Measurements from ENCODE around the gene OR2T35. TPM values are rescaled to one million over a fixed set of nuclear protein-coding genes. Genes with fewer than 3 reads are reported as not detected.
A peak's percentile ranks its signal among the peaks of the same experiment; 100 is the strongest.
"Not testable (repeated sequence)": the region's sequence is repeated elsewhere in the genome, so short reads cannot be mapped to it uniquely, and the experiment has no call there.

Gene OR2T35, protein sequence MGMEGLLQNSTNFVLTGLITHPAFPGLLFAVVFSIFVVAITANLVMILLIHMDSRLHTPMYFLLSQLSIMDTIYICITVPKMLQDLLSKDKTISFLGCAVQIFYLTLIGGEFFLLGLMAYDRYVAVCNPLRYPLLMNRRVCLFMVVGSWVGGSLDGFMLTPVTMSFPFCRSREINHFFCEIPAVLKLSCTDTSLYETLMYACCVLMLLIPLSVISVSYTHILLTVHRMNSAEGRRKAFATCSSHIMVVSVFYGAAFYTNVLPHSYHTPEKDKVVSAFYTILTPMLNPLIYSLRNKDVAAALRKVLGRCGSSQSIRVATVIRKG
- not detected for total RNA-seq

- 100% methylated on average over 1 of the region's 3 CpGs for WGBS
- not testable (repeated sequence) for H3K27me3 ChIP-seq (replicated peaks; ENCODE audit: insufficient read depth); H3K4me3 ChIP-seq
Observed at GRCh38 chr1:248645178-248645577, at the start of gene OR2T35. Gene OR2T35, minus strand, starts transcription at chr1:248645278. Its CDS starts 6,020 bp downstream, at chr1:248639258.

DNA sequence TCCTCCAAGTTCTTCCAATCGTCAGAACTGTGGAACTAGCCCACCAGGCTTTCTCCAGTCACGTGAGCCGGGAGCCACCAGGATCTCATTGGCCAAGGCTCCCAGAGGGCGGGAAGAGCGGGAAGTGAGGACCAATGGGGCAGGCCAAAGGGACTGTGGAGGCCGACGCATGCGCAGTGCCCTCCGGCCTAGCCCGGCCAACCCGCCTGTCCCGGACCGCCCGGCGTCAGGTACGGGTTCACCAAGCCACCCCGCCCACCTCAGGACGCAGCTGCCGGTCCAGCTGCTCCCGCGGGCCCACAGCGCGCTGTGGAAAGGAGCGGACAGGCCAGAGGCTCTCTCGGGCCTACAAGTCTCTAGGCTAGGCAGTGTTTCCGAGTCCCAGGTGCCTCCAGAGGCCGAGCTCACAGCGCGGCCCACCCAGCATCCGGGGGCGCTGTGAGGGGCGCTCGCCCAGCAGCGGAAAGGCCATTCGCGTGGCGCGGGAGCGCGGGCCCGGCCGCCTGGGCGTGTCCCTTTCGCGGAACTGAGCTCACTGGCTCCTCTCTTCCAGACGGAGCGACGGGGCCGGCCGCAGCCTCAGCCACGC, 46.6 kb upstream of the OR2T35 start:
- no peak for DNase-seq (ENCODE audit: low spot score)
- no peak for TF ChIP-seq POLR2A (IDR thresholded peaks at IDR 0.05)
- no peak for TF ChIP-seq POLR2AphosphoS5 (IDR thresholded peaks at IDR 0.05)
- TF ChIP-seq CTCF (IDR thresholded peaks at IDR 0.05) = no peak
- intact Hi-C loops (cut with DNase I) = loop anchor here (5.0 kb wide), 1 partner anchor 64 kb away; no protein-coding TSS in a partner anchor
- 78% methylated on average over 46 of the region's 51 CpGs for WGBS
- Histone ChIP-seq H3K36me3 (no peaks in the 10 kb centered on the region), H3K27me3 (replicated peaks; ENCODE audit: insufficient read depth) (no peaks in the 10 kb centered on the region), H3K9me3 (no peaks in the 10 kb centered on the region), H3K4me1 (replicated peaks) (no peaks in the 10 kb centered on the region), H3K27ac (no peak overlapping the region), H3K4me3 (no peak overlapping the region)

More at GRCh38 chr1:248645178-248645577, at the start of gene OR2T35:
- H3K4me1 ChIP-seq (replicated peaks); H3K9me3 ChIP-seq; DNase-seq (ENCODE audit: low spot score); H3K27ac ChIP-seq; intact Hi-C loops (cut with DNase I); H3K36me3 ChIP-seq: not testable (repeated sequence)

DNA sequence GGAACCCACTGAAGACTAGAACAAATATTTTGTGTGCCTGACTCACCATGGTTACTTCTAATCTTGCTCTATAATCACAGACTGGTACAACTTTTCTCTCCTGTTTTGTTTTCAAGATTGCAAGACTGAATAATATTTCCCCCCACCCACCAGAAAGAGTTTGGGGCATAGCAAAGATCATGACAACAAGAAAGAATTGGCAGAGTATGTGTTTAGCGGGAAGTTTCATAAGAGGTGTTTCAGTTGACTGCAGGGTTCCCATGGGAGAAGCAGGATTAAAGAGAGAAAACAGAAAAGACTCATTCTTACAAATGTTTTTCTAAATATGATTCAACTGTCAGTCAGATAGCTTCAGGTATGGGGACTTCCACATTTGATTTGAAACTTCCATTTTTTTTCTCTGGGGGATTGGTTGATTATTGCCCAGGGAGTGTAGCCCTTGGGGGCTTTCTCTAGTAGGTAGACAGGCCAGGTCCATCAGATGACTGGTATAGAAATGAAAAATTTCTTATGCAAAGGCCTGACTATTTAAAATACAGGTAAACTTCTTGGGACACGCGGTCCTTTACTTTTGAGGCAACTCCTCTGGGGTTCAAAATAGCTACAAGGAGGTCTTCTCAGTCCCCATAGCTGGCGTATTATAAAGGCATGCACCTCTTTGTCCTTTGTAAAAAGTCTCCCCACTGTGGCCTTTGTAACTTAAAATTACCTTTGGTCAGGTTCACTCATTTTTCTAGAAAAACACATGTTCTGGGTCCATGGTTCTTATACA, 43.6 kb upstream of the OR2T35 start:
- Histone ChIP-seq H3K4me3 (no peak overlapping the region), H3K4me1 (replicated peaks) (no peaks in the 10 kb centered on the region), H3K9me3 (no peaks in the 10 kb centered on the region), H3K36me3 (no peaks in the 10 kb centered on the region), H3K27ac (no peak overlapping the region), H3K27me3 (replicated peaks; ENCODE audit: insufficient read depth) (no peaks in the 10 kb centered on the region)
- intact Hi-C loops (cut with DNase I) = no loop called here
- DNase-seq (ENCODE audit: low spot score) = no peak
- WGBS = 86% methylated on average over 4 of the region's 4 CpGs
- TF ChIP-seq POLR2AphosphoS5 (IDR thresholded peaks at IDR 0.05) = no peak

- TF ChIP-seq CTCF (IDR thresholded peaks at IDR 0.05) (peak in 1 of 4 experiments; percentile 49), POLR2AphosphoS5 (IDR thresholded peaks at IDR 0.05) (no peak)
- H3K27ac ChIP-seq = no peak overlapping the region
- no peak for DNase-seq (ENCODE audit: low spot score)
- H3K27me3 ChIP-seq (replicated peaks; ENCODE audit: insufficient read depth) = no peaks in the 10 kb centered on the region
- H3K4me3 ChIP-seq = no peak overlapping the region
- intact Hi-C loops (cut with DNase I) = no loop called here
- WGBS = 36% methylated on average over 3 of the region's 3 CpGs
- no peaks in the 10 kb centered on the region for H3K36me3 ChIP-seq
- H3K9me3 ChIP-seq = no peaks in the 10 kb centered on the region
- no peaks in the 10 kb centered on the region for H3K4me1 ChIP-seq (replicated peaks)
Observed at GRCh38 chr1:248686815-248687214, 41.7 kb upstream of the OR2T35 start.

- intact Hi-C loops (cut with DNase I) = no loop called here
- Histone ChIP-seq H3K4me1 (replicated peaks) (no peaks in the 10 kb centered on the region), H3K27ac (no peak overlapping the region), H3K9me3 (no peaks in the 10 kb centered on the region), H3K27me3 (replicated peaks; ENCODE audit: insufficient read depth) (no peaks in the 10 kb centered on the region), H3K36me3 (no peaks in the 10 kb centered on the region), H3K4me3 (no peak overlapping the region)
- TF ChIP-seq POLR2AphosphoS5 (IDR thresholded peaks at IDR 0.05) (no peak), CTCF (IDR thresholded peaks at IDR 0.05) (no peak), POLR2A (IDR thresholded peaks at IDR 0.05) (no peak)
- no peak for DNase-seq (ENCODE audit: low spot score)
- 93% methylated on average over 8 of the region's 8 CpGs for WGBS
Observed at GRCh38 chr1:248681651-248682050, 36.6 kb upstream of the OR2T35 start.
